HepG2 (cell line): ENCODE data around the gene RANBP3. TPM values are rescaled to one million over a fixed set of nuclear protein-coding genes. Genes with fewer than 3 reads are reported as not detected.

ENCODE experiments used
- ATAC-seq: fragments of 200-7000 bp; cut with Tn5 transposase; 3 replicates; pipeline ENCODE4 v1.9.1; 2020; ENCODE audit warnings: mild to moderate bottlenecking, moderate library complexity
- BruUV-seq: library from RNA; stranded (reverse); fragments of 400-500 nt; replicated peaks from 2 replicates; lab custom pipeline; 2021; lab: Mats Ljungman, UMichigan
- CTCF ChIA-PET: fragments of 300-600 bp; formaldehyde crosslinking; extraction: SDS; loops from one replicate; lab custom pipeline; 2021; ENCODE audit warnings: low total read pairs, inconsistent platforms, low intra/inter-chr PET ratio; lab: Yijun Ruan, JAX
- POLR2A ChIA-PET: fragments of 350-600 bp; sonication (Branson Sonifier 250); formaldehyde crosslinking; loops from one replicate; lab custom pipeline; 2020; ENCODE audit warnings: antibody characterized with exemption, inconsistent platforms; lab: Yijun Ruan, JAX
- DNase-seq: peaks from one replicate; pipeline ENCODE4 v3.0.0-alpha.2; 2015; ENCODE audit warnings: low spot score
- FAIRE-seq: peaks from 3 replicates; lab custom pipeline; 2011; peaks lifted over from hg19 to GRCh38; lab: Jason Lieb, UNC
- H2AFZ ChIP-seq: one replicate; pipeline ENCODE4 v1.6.1; 2011; ENCODE audit warnings: low read length, inconsistent platforms
- H3K27ac ChIP-seq: fragments of 300-600 bp; 3 replicates; pipeline ENCODE4 v1.8.0; 2011; ENCODE audit warnings: mixed run types, mild to moderate bottlenecking, mixed read lengths, low read length, inconsistent platforms; ENCODE audit not compliant: insufficient read depth; ENCODE audit errors: extremely low read length
- H3K27me3 ChIP-seq, 2 experiments: fragments of 200-600 bp in 1 of 2; 2 replicates in 1 of 2; 3 replicates in 1 of 2; pipeline versions ENCODE4 v1.6.0 to v1.8.0; 2011; ENCODE audit warnings: low read length in 2 of 2, mild to moderate bottlenecking in 2 of 2, moderate library complexity in 2 of 2, inconsistent platforms in 1 of 2; ENCODE audit not compliant: insufficient read depth in 2 of 2, control insufficient read depth in 1 of 2
- H3K36me3 ChIP-seq, 2 experiments: fragments of 200-600 bp in 1 of 2; replicated peaks in 1 of 2; 2 replicates in 1 of 2; 3 replicates in 1 of 2; pipeline versions ENCODE4 v1.5.1 to v1.8.0; 2011; ENCODE audit warnings: low read length in 2 of 2, inconsistent platforms in 1 of 2; ENCODE audit not compliant: insufficient read depth in 2 of 2, control insufficient read depth in 1 of 2
- H3K4me1 ChIP-seq: 2 replicates; pipeline ENCODE4 v1.5.1; 2012; ENCODE audit warnings: low read length, inconsistent platforms; ENCODE audit not compliant: insufficient read depth
- H3K4me2 ChIP-seq: 2 replicates; pipeline ENCODE4 v1.6.0; 2011; ENCODE audit warnings: low read depth, low read length, inconsistent platforms
- H3K4me3 ChIP-seq, 3 experiments: fragments of 200-600 bp in 1 of 3; sonication (generic), shearing (Covaris generic) in 1 of 3; replicated peaks in 1 of 3; 2 replicates each; pipeline ENCODE4 v1.5.1; 2011 to 2016; ENCODE audit warnings: low read length in 3 of 3, inconsistent platforms in 2 of 3, low read depth in 2 of 3, mild to moderate bottlenecking in 2 of 3, control low read depth in 1 of 3, mixed read lengths in 1 of 3; ENCODE audit not compliant: insufficient read depth in 1 of 3
- H3K79me2 ChIP-seq: one replicate; pipeline ENCODE4 v1.6.1; 2011; ENCODE audit warnings: low read length, inconsistent platforms; ENCODE audit not compliant: insufficient read depth
- H3K9ac ChIP-seq: 2 replicates; pipeline ENCODE4 v1.6.0; 2011; ENCODE audit warnings: mild to moderate bottlenecking, low read depth, low read length, inconsistent platforms; ENCODE audit not compliant: insufficient read depth
- H3K9me3 ChIP-seq: 2 replicates; pipeline ENCODE4 v1.5.1; 2012; ENCODE audit warnings: mild to moderate bottlenecking, low read length
- H4K20me1 ChIP-seq: 2 replicates; pipeline ENCODE4 v1.6.0; 2011; ENCODE audit warnings: inconsistent platforms, mild to moderate bottlenecking, low read length, moderate library complexity; ENCODE audit not compliant: insufficient read depth
- FOXK2 ChIP-seq: fragments of 450-650 bp; IDR thresholded peaks from 2 replicates; pipeline ENCODE4 v1.6.1; 2016
- FOXP1 ChIP-seq, 2 experiments: fragments of 450-650 bp in 1 of 2; IDR thresholded peaks; 2 replicates each; pipeline ENCODE4 v1.6.1; 2017 to 2018; ENCODE audit warnings: antibody characterized with exemption in 1 of 2
- GLMP ChIP-seq: sonication (generic); formaldehyde crosslinking; IDR thresholded peaks from 2 replicates; pipeline ENCODE4 v1.9.0; 2021; ENCODE audit warnings: missing genetic modification reagents, mild to moderate bottlenecking, borderline replicate concordance
- MZF1 ChIP-seq: sonication (generic); formaldehyde crosslinking; IDR thresholded peaks from 2 replicates; pipeline ENCODE4 v1.8.1; 2023; ENCODE audit warnings: mild to moderate bottlenecking, missing genetic modification reagents, borderline replicate concordance
- NFIC ChIP-seq: IDR thresholded peaks from 2 replicates; pipeline ENCODE4 v1.6.1; 2012; ENCODE audit warnings: mild to moderate bottlenecking, low read length, inconsistent platforms
- NFYC ChIP-seq: IDR thresholded peaks from 2 replicates; pipeline ENCODE4 v1.6.1; 2016; ENCODE audit warnings: missing genetic modification reagents, missing compliant biosample characterization
- SAP130 ChIP-seq: IDR thresholded peaks from 2 replicates; pipeline ENCODE4 v1.6.1; 2016; ENCODE audit warnings: low read depth
- SP5 ChIP-seq: IDR thresholded peaks from 2 replicates; pipeline ENCODE4 v1.6.1; 2016; ENCODE audit warnings: low read depth, borderline replicate concordance
- WGBS: methylation state at CpG from one replicate; pipeline ENCODE4 v1.1.6; 2017; ENCODE audit warnings: low lambda C conversion rate; 5-methylcytosine and 5-hydroxymethylcytosine counted together
- in situ Hi-C: cut with HindIII; loops from 2 replicates; pipeline ENCODE4 v1.10.0; 2017; ENCODE audit warnings: low pct_unique_long_range_greater_than_20kb; ENCODE audit not compliant: extremely low pct_ligation_motif_present
- intact Hi-C: fragments of 100-400 bp; cut with micrococcal nuclease; formaldehyde crosslinking; loops from one replicate; pipeline ENCODE4 v1.10.0; 2022; ENCODE audit not compliant: unreplicated experiment
- polyA plus RNA-seq, 8 experiments: library from polyadenylated mRNA; depleted of rRNA in 3 of 8; stranded (reverse) in 7 of 8; unstranded in 1 of 8; fragments of >200 nt; fragmentation: Illumina TruSeq in 4 of 8; extraction: Trizol in 4 of 8; gene quantifications; 2 replicates each; pipeline versions ENCODE4 v1.2.1 to v1.2.3, GENCODE V29; 2011 to 2016; ENCODE audit warnings: low read depth in 4 of 8, missing spikeins in 1 of 8, mixed read lengths in 1 of 8; ENCODE audit not compliant: insufficient read depth in 1 of 8
- total RNA-seq, 5 experiments: library from RNA; depleted of rRNA; stranded (reverse); fragments of >200 nt; fragmentation: Illumina TruSeq; extraction: Trizol; gene quantifications; 2 replicates each; pipeline ENCODE4 v1.2.3, GENCODE V29; 2016; ENCODE audit warnings: low read depth in 1 of 5

Gene RANBP3
- total and polyA plus RNA-seq, 2 of the 13 experiments (the other 11 are each of a cell fraction or from before 2014, with no cell fraction given): 39.5 to 149 TPM

- Histone ChIP-seq H3K27me3 (no peaks in the 10 kb centered on the region), H3K4me1 (peaks cover 49% of the 10 kb centered on the region), H3K9ac (no peak overlapping the region), H4K20me1 (no peaks in the 10 kb centered on the region), H2AFZ (no peak overlapping the region), H3K9me3 (no peaks in the 10 kb centered on the region), H3K4me2 (no peak overlapping the region), H3K4me3 (no peak overlapping the region), H3K27ac (no peak overlapping the region), H3K79me2 (no peaks in the 10 kb centered on the region), H3K36me3 (peaks cover 26 to 43% of the 10 kb centered on the region in 2 experiments; a peak in 4 of 5 replicates)
- FAIRE-seq (no peak), DNase-seq (no peak), ATAC-seq (no peak)
- no TSS peak for BruUV-seq
- CTCF ChIA-PET: no interaction called here
- TF ChIP-seq FOXP1 (IDR thresholded peaks at IDR 0.05) (no peak), FOXP1 (CRISPR knock-in tag; IDR thresholded peaks at IDR 0.05) (no peak), SP5 (CRISPR knock-in tag) (no peak), FOXK2 (no peak), NFIC (no peak), MZF1 (CRISPR knock-in tag) (no peak), GLMP (CRISPR knock-in tag) (no peak), SAP130 (CRISPR knock-in tag) (no peak), NFYC (CRISPR knock-in tag) (no peak)
- in situ Hi-C loops: no loop called here
- POLR2A ChIA-PET: interaction anchor here (1.0 kb wide), 1 partner anchor 12 kb away, joined by 3 read pairs; no protein-coding TSS in a partner anchor
- WGBS: 87% methylated on average over 11 of the region's 11 CpGs
- intact Hi-C loops: no loop called here
Measured at GRCh38 chr19:5915782-5916165, 62.2 kb downstream of the RANBP3 start.
